HG03378 (cell line): Measurements from ENCODE around the gene ARAP1.

ENCODE experiments used
- ATAC-seq: cut with Tn5 transposase; IDR thresholded peaks from one replicate; pipeline ENCODE4 v1.9.1; 2021; ENCODE audit warnings: mild to moderate bottlenecking, moderate library complexity; ENCODE audit not compliant: unreplicated experiment

The ARAP1 gene

GRCh38 chr11:72705442-72706365, 46.5 kb downstream of the ARAP1 start:
- no peak for ATAC-seq

- no peak for ATAC-seq
These were observed 47.4 kb downstream of the ARAP1 start for GRCh38 chr11:72704783-72705265.

- no peak for ATAC-seq
These were observed 48.0 kb downstream of the ARAP1 start for GRCh38 chr11:72704028-72704782.

- no peak for ATAC-seq
These were observed 48.8 kb downstream of the ARAP1 start for GRCh38 chr11:72703267-72704008.

- ATAC-seq, result no peak
These were observed 49.5 kb downstream of the ARAP1 start for GRCh38 chr11:72702577-72703241.

- no peak for ATAC-seq
These were observed 50.1 kb downstream of the ARAP1 start for GRCh38 chr11:72702096-72702495.

- ATAC-seq, result no peak
These were observed 50.7 kb downstream of the ARAP1 start for GRCh38 chr11:72701466-72701865.

- ATAC-seq, result no peak
These were observed 52.1 kb downstream of the ARAP1 start for GRCh38 chr11:72700146-72700545.

GRCh38 chr11:72697814-72698213, 54.4 kb downstream of the ARAP1 start:
- ATAC-seq, result no peak

- no peak for ATAC-seq
These were observed 55.1 kb downstream of the ARAP1 start for GRCh38 chr11:72696866-72697700.

- no peak for ATAC-seq
These were observed 56.9 kb downstream of the ARAP1 start for GRCh38 chr11:72695354-72695753.

- no peak for ATAC-seq
These were observed 58.8 kb downstream of the ARAP1 start for GRCh38 chr11:72693271-72693968.

GRCh38 chr11:72692498-72693237, 59.5 kb downstream of the ARAP1 start:
- no peak for ATAC-seq

GRCh38 chr11:72690166-72690565, 62.0 kb downstream of the ARAP1 start:
- ATAC-seq, result no peak

GRCh38 chr11:72688929-72689328, 63.3 kb downstream of the ARAP1 start:
- no peak for ATAC-seq

- ATAC-seq, result no peak
These were observed 63.7 kb downstream of the ARAP1 start for GRCh38 chr11:72688486-72688885.

- ATAC-seq, result no peak
These were observed 64.9 kb downstream of the ARAP1 start for GRCh38 chr11:72687326-72687725.

- no peak for ATAC-seq
These were observed 65.5 kb downstream of the ARAP1 start for GRCh38 chr11:72686639-72687220.
